Loucy (cell line): ENCODE data around the gene ESAM.
A peak's percentile ranks its signal among the peaks of the same experiment; 100 is the strongest.

ENCODE experiments used
- CTCF ChIP-seq: fragments of 200-600 bp; sonication (generic); conservative IDR thresholded peaks from 2 replicates; pipeline ENCODE4 v1.5.1; 2014; ENCODE audit warnings: mild to moderate bottlenecking, antibody characterized with exemption, low read length
- EZH2phosphoT487 ChIP-seq: fragments of 200-600 bp; IDR thresholded peaks from 2 replicates; pipeline ENCODE4 v1.6.1; 2018; ENCODE audit warnings: antibody characterized with exemption, mild to moderate bottlenecking, moderate library complexity, borderline replicate concordance

- TF ChIP-seq CTCF, result peak; percentile 40
- no peak for TF ChIP-seq EZH2phosphoT487
These were observed 1.3 kb upstream of the ESAM start for GRCh38 chr11:124763156-124763947.
